ENCODE results near the gene IP6K1. TPM values are rescaled to one million over a fixed set of nuclear protein-coding genes. Genes with fewer than 3 reads are reported as not detected.

The IP6K1 gene
- total and polyA plus RNA-seq, 10 of the 15 experiments (the other 5 are each of a cell fraction or from before 2014, with no cell fraction given), result 1.3 to 30.6 (median 18.2) TPM

- TF ChIP-seq ZBTB11 (CRISPR knock-in tag; IDR thresholded peaks at IDR 0.05) (no peak), GATAD2B (conservative IDR thresholded peaks at IDR 0.05; ENCODE audit: low read depth) (peak; percentile 70), YBX1 (IDR thresholded peaks at IDR 0.05) (no peak), HCFC1 (IDR thresholded peaks at IDR 0.05; ENCODE audit: low read length) (no peak; the same call in 1 of the 2 replicates), CTCF (IDR thresholded peaks at IDR 0.05 in 2 of 3, conservative IDR thresholded peaks at IDR 0.05 in 1 of 3; ENCODE audit: control insufficient read depth in 2 of 3, extremely low read depth in 1 of 3, insufficient read depth in 1 of 3, low read depth in 3 of 3, low read length in 3 of 3) (no peak), NKRF (conservative IDR thresholded peaks at IDR 0.05) (peak; percentile 94), NRF1 (conservative IDR thresholded peaks at IDR 0.05; ENCODE audit: low read depth, low read length) (no peak), IRF5 (IDR thresholded peaks at IDR 0.05; ENCODE audit: borderline replicate concordance) (no peak), CEBPZ (IDR thresholded peaks at IDR 0.05; ENCODE audit: low read depth, low read length) (no peak), IKZF2 (IDR thresholded peaks at IDR 0.05) (no peak), GABPA (IDR thresholded peaks at IDR 0.05; ENCODE audit: low read depth) (no peak), NFYB (IDR thresholded peaks at IDR 0.05; ENCODE audit: insufficient read depth, low read depth, low read length) (peak; percentile 65; the same call in 1 of the 2 replicates), HDAC6 (IDR thresholded peaks at IDR 0.05; ENCODE audit: unreplicated experiment) (no peak)
Observed at GRCh38 chr3:49723628-49724551, 62.5 kb downstream of the IP6K1 start, which contains the start of gene GMPPB (continued).
